Ovary (tissue), 9 donors: Measurements from ENCODE around the gene TCP11. TPM values are rescaled to one million over a fixed set of nuclear protein-coding genes. Genes with fewer than 3 reads are reported as not detected.
A peak's percentile ranks its signal among the peaks of the same experiment; 100 is the strongest.

ENCODE experiments used
- DNase-seq, 5 donors: peaks; one replicate each; pipeline ENCODE4 v3.0.0-alpha.2; 2019 to 2020
- H3K27ac ChIP-seq, 2 donors: fragments of 200-600 bp; one replicate each; pipeline versions ENCODE4 v1.5.1 to v1.8.0; 2019 to 2022
- H3K27me3 ChIP-seq: fragments of 200-600 bp; one replicate; pipeline ENCODE4 v1.8.0; 2022
- H3K36me3 ChIP-seq: fragments of 200-600 bp; sonication (generic); one replicate; pipeline ENCODE4 v1.5.1; 2019
- H3K4me1 ChIP-seq: one replicate; pipeline ENCODE4 v1.8.1; 2013; ENCODE audit warnings: mild to moderate bottlenecking, moderate library complexity; ENCODE audit not compliant: insufficient read depth
- H3K4me3 ChIP-seq: fragments of 200-600 bp; sonication (generic); one replicate; pipeline ENCODE4 v1.5.1; 2017
- H3K9me3 ChIP-seq, 2 donors: fragments of 200-600 bp in 1 of 2; sonication (generic) in 1 of 2; one replicate each; pipeline versions ENCODE4 v1.5.1 to v1.8.1; 2013 to 2019; ENCODE audit warnings: mild to moderate bottlenecking in 1 of 2, moderate library complexity in 1 of 2
- EP300 ChIP-seq: sonication (generic); formaldehyde crosslinking; IDR thresholded peaks from one replicate; pipeline ENCODE4 v1.6.1; 2017; ENCODE audit warnings: antibody characterized with exemption
- POLR2A ChIP-seq: fragments of 450-650 bp; IDR thresholded peaks from one replicate; pipeline ENCODE4 v1.6.1; 2017; ENCODE audit warnings: antibody characterized with exemption, mild to moderate bottlenecking, moderate library complexity
- WGBS, 3 donors: extraction: QIAGEN DNeasy Blood & Tissue Kit in 1 of 3; methylation state at CpG; one replicate each; pipeline versions ENCODE4 v1.1.5 to v1.1.7; 2013 to 2017; 5-methylcytosine and 5-hydroxymethylcytosine counted together
- intact Hi-C, 4 donors: fragments of 100-400 bp; cut with DNase I; formaldehyde crosslinking; loops; one replicate each; pipeline versions ENCODE4 v1.11.0 to v1.15.1; 2022 to 2023
- polyA plus RNA-seq, 2 donors: library from polyadenylated mRNA; stranded (reverse); fragments of 200-250 nt in 1 of 2; fragments of 350-450 nt in 1 of 2; fragmentation: Illumina TruSeq in 1 of 2; extraction: RNeasy Lipid Tissue Mini Kit (QIAGEN cat#74804) in 1 of 2; gene quantifications; one replicate each; pipeline ENCODE4 v1.2.3, GENCODE V29; 2013 to 2014
- total RNA-seq, 7 donors: library from RNA; depleted of rRNA in 2 of 7; stranded (reverse); fragments of >200 nt in 2 of 7; fragmentation: NEBNext Ultra II Directional in 3 of 7; extraction: Animal tissue kit (Norgen Biotek cat#: 25700) in 3 of 7; gene quantifications; one replicate each; pipeline versions ENCODE4 v1.1.0 to v1.2.4, GENCODE V29; 2016 to 2023
- TF ChIP-seq, protein P1 (sequence below), 3 donors: fragments of 450-650 bp in 2 of 3; fragments of 200-600 bp in 1 of 3; IDR thresholded peaks; one replicate each; pipeline versions ENCODE4 v1.5.1 to v1.8.0; 2016 to 2022; ENCODE audit warnings: antibody characterized with exemption in 3 of 3, mild to moderate bottlenecking in 1 of 3
- donor health status: DM: no; HTN: no; CAD: no; lungs with moderate emphysema.
- donor health status: DM: no; HTN: no; CAD: no.
- donor health status: Bipolar disorder and iron deficiency.
- donor health status: DM: yes; HTN: yes; CAD: no.
- donor health status: DM: no; HTN: no; CAD: no.
- donor health status: DM: yes; HTN: yes; CAD: no.

The TCP11 gene
- total and polyA plus RNA-seq, 9 donors, result 0.18 to 0.61 (median 0.48) TPM; not detected in 1

DNA sequence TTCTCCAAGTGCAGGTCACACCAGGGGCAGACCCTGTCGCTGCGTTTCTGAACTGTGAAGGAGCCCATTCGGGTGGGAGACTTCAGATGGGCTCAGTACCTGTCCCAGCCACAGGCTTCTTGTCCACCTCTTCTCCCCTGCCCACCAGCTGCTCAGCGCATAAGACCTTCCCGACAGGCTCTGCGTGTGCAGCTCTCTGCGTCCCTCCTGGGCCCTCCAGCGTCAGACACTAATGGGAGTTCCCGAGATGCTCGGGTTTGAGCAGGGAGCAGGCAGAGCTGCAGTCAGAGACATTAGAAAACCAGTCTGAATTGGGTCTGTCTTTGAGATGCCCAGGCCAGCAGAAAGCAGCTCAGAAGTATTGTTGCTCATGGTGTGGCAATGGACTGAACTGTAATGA, 50.4 kb downstream of the TCP11 start:
- intact Hi-C loops, result no loop called here
- Histone ChIP-seq H3K9me3 (no peaks in the 10 kb centered on the region), H3K4me1 (peaks cover 17% of the 10 kb centered on the region), H3K36me3 (no peaks in the 10 kb centered on the region), H3K27ac (no peak overlapping the region), H3K4me3 (no peak overlapping the region), H3K27me3 (no peaks in the 10 kb centered on the region)
- TF ChIP-seq POLR2A (no peak), EP300 (no peak)
- TF ChIP-seq, protein P1, sequence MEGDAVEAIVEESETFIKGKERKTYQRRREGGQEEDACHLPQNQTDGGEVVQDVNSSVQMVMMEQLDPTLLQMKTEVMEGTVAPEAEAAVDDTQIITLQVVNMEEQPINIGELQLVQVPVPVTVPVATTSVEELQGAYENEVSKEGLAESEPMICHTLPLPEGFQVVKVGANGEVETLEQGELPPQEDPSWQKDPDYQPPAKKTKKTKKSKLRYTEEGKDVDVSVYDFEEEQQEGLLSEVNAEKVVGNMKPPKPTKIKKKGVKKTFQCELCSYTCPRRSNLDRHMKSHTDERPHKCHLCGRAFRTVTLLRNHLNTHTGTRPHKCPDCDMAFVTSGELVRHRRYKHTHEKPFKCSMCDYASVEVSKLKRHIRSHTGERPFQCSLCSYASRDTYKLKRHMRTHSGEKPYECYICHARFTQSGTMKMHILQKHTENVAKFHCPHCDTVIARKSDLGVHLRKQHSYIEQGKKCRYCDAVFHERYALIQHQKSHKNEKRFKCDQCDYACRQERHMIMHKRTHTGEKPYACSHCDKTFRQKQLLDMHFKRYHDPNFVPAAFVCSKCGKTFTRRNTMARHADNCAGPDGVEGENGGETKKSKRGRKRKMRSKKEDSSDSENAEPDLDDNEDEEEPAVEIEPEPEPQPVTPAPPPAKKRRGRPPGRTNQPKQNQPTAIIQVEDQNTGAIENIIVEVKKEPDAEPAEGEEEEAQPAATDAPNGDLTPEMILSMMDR (IDR thresholded peaks at IDR 0.05), result no peak
- DNase-seq, result no peak
- WGBS, 3 donors, result 62 to 82% (median 64%) methylated on average over 10 of the region's 10 CpGs

DNA sequence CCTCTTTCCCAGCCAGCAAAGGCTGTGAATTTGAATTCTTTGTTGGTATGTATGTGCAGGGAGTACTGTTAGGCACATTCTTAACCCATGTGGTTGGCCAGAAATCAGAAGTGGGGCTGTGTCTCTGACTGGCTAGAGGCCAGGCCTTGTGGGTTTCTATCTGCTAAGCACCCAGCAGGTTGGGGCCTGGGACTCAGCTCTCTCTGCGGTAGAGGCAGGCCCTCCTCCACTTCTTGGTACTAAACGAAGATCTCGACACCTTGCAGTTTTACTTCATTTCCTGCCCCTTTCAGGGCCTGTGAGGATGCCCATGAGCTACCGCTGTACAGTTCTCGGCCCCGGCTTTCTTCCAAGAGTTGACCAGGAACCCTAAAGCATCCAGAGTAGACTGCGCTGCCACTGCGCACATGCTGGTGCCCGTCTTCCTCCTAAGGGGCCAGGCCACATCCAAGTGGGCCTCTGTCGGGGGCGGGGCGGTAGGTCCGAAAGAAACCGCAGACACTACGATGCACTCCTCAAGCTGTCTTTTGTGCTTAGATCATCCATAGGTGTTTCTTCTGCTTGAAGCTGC, 51.1 kb downstream of the TCP11 start:
- H3K9me3 ChIP-seq, result no peaks in the 10 kb centered on the region
- no peak overlapping the region for H3K4me3 ChIP-seq
- H3K27me3 ChIP-seq, result no peaks in the 10 kb centered on the region
- intact Hi-C loops, result no loop called here
- H3K4me1 ChIP-seq, result peaks cover 15% of the 10 kb centered on the region
- DNase-seq, result peak in 1 of 5 donors; percentile 41
- H3K36me3 ChIP-seq, result no peaks in the 10 kb centered on the region
- TF ChIP-seq POLR2A (no peak), EP300 (no peak)
- TF ChIP-seq, protein P1 (IDR thresholded peaks at IDR 0.05), result no peak
- H3K27ac ChIP-seq, result no peak overlapping the region
- WGBS, 3 donors, result 83 to 87% (median 85%) methylated on average over 15 of the region's 15 CpGs

DNA sequence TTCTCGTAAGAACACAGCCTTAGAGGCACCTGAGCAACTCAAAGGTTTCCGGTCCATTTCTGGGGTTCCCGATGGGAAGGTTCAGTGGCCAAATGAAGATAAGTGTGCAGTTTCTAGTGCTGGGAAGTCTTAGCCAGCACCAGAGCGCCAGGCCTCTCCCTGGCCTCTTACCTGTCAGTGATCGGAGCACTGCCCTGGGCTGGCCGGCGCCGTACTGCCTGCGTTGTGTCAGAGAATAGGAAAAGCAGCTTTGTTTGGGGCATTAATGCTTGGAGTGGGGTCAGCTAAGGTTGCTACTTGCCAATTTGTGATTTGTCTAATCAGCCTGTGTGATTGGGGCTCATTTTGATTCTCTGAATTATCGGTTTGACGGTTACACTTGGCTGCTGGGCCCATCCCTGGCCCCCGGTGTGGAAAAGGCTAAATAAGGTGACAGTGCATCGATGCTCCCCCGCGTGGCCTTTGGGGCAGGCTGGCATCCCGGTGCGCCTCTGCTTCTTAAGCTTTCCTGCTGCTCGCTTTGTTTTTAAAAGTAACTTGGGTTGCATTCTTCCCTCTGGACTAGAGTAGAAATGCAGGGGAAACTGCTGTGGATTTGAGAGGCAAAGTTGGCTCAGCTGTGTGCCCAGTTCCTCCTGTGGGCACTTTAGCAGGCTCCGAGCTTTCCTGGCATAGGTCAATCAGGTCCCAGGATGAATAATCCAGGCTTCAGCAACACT, 51.8 kb downstream of the TCP11 start:
- H3K4me1 ChIP-seq, result peaks cover 15% of the 10 kb centered on the region

DNA sequence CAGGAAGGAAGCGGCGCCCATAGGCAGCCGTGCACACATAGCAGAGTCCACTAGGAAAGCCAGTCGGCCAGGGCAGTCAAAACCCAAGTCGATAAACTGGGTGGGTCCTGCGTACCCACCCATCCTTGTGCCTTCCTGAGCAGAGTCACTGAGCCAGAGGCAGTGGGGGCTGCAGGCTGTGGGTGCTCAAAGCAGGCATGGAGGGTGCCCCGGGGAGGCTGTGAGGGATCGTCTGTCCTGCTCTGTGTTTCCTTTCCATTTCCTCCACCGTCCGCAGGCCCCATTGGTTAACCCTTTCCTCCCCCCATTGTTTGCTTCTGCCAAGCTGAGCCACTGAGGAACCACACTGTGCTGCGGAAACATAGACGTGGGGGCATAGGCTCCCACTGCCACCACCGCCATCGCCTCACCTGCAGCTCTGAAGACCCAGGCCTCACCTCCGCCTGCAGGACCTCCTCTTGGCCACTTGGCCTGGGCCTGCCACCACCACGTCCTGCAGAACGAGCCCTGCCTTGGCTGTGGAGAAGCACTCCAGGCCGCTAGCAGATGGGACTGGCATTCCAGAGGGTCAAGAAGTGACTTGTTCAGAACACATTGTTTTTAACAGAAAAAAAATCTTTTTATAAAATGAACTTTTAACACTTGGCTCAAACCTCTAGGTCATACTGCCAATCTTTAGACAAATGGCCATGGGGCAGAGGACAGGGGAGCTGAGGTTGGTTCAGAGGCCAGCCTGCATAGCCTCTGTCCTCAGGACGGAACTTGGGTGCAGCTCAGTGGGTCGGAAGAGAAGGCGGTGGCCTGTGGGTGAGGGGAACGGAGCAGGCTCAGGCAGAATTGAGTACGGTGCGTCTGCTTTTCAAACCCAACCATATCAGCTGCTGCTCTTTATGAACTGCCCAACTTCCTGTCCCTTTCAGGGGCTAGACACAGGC, 52.6 kb downstream of the TCP11 start:
- Histone ChIP-seq H3K4me3 (no peak overlapping the region), H3K27ac (no peak overlapping the region), H3K36me3 (no peaks in the 10 kb centered on the region), H3K9me3 (no peaks in the 10 kb centered on the region), H3K4me1 (peaks cover 15% of the 10 kb centered on the region), H3K27me3 (no peaks in the 10 kb centered on the region)
- intact Hi-C loops, result no loop called here
- TF ChIP-seq, protein P1 (IDR thresholded peaks at IDR 0.05), result no peak
- no peak for TF ChIP-seq EP300
- no peak for TF ChIP-seq POLR2A
- DNase-seq, result peak in 1 of 5 donors; percentile 38
- WGBS, 3 donors, result 79 to 81% (median 79%) methylated on average over 24 of the region's 24 CpGs

More for the DNA sequence above, 51.8 kb downstream of the TCP11 start:
- Histone ChIP-seq H3K27me3 (no peaks in the 10 kb centered on the region), H3K27ac (no peak overlapping the region), H3K36me3 (no peaks in the 10 kb centered on the region), H3K4me3 (no peak overlapping the region), H3K9me3 (no peaks in the 10 kb centered on the region)
- intact Hi-C loops, result no loop called here
- 74 to 84% (median 81%) methylated on average over 19 of the region's 19 CpGs for WGBS, 3 donors
- TF ChIP-seq, protein P1 (IDR thresholded peaks at IDR 0.05), result no peak
- no peak for TF ChIP-seq POLR2A
- no peak for TF ChIP-seq EP300
- DNase-seq, result peak in 1 of 5 donors; percentile 31
